Pancreas (tissue), 10 donors: ENCODE measurements around the gene BMP5. TPM values are rescaled to one million over a fixed set of nuclear protein-coding genes. Genes with fewer than 3 reads are reported as not detected.

Experiments used
- ATAC-seq, 4 donors: fragments of 200-7000 bp; cut with Tn5 transposase; one replicate each; pipeline versions ENCODE4 v1.8.0 to v1.9.1; 2020; ENCODE audit warnings: mild to moderate bottlenecking in 4 of 4, moderate library complexity in 4 of 4
- DNase-seq, 6 donors: peaks; one replicate each; pipeline ENCODE4 v3.0.0-alpha.2; 2020
- FAIRE-seq: peaks from 2 replicates; lab custom pipeline; 2012; peaks lifted over from hg19 to GRCh38; lab: Jason Lieb, UNC
- H3K27ac ChIP-seq, 4 donors: fragments of 200-600 bp; sonication (generic); 1 replicate in 3 of 4; 2 replicates in 1 of 4; pipeline versions ENCODE4 v1.5.0 to v1.8.0; 2020
- H3K27me3 ChIP-seq, 4 donors: fragments of 200-600 bp; one replicate each; pipeline ENCODE4 v1.8.0; 2021
- H3K36me3 ChIP-seq, 3 donors: fragments of 200-600 bp; sonication (generic) in 1 of 3; one replicate each; pipeline versions ENCODE4 v1.5.0 to v1.8.0; 2020 to 2021
- H3K4me1 ChIP-seq, 3 donors: fragments of 200-600 bp; one replicate each; pipeline ENCODE4 v1.8.0; 2021
- H3K4me3 ChIP-seq, 4 donors: fragments of 200-600 bp; sonication (generic) in 2 of 4; one replicate each; pipeline versions ENCODE4 v1.5.0 to v1.8.0; 2020 to 2021
- H3K9me3 ChIP-seq, 4 donors: fragments of 200-600 bp; one replicate each; pipeline ENCODE4 v1.8.0; 2021
- WGBS, 2 donors: extraction: QIAGEN DNeasy Blood & Tissue Kit; methylation state at CpG; one replicate each; pipeline ENCODE4 v1.1.7; 2013; 5-methylcytosine and 5-hydroxymethylcytosine counted together
- intact Hi-C, 3 donors: fragments of 100-400 bp; cut with DNase I; formaldehyde crosslinking; loops; one replicate each; pipeline versions ENCODE4 v1.11.1 to v1.14.2; 2022
- polyA plus RNA-seq, 2 donors: library from polyadenylated mRNA; stranded (reverse); fragments of 200-250 nt; gene quantifications; one replicate each; pipeline ENCODE4 v1.2.3, GENCODE V29; 2013
- total RNA-seq, 6 donors: library from RNA; stranded (reverse); fragmentation: NEBNext Ultra II Directional in 4 of 6; extraction: Animal tissue kit (Norgen Biotek cat#: 25700) in 4 of 6; gene quantifications; one replicate each; pipeline versions ENCODE4 v1.2.1 to v1.2.4, GENCODE V29; 2021 to 2023
- TF ChIP-seq, protein P1 (sequence below), 4 donors: fragments of 200-600 bp; sonication (generic) in 3 of 4; IDR thresholded peaks; one replicate each; pipeline versions ENCODE4 v1.5.0 to v1.8.0; 2021; ENCODE audit warnings: antibody characterized with exemption in 4 of 4
- donor health status: healthy with polysubstance abuse.
- donor health status: DM: no; HTN: no; CAD: no; lungs with moderate emphysema.
- donor health status: DM: no; HTN: no; CAD: no.
- donor health status: control.
- donor health status: control.
- donor health status: Bipolar disorder and iron deficiency.
- donor health status: DM: yes; HTN: yes; CAD: no.
- donor health status: DM: no; HTN: no; CAD: no.
- donor health status: DM: no; HTN: no; CAD: no.
- donor health status: DM: yes; HTN: yes; CAD: no.

Gene BMP5
- total and polyA plus RNA-seq, 8 donors = 0.32 to 6.2 (median 1.0) TPM

DNA sequence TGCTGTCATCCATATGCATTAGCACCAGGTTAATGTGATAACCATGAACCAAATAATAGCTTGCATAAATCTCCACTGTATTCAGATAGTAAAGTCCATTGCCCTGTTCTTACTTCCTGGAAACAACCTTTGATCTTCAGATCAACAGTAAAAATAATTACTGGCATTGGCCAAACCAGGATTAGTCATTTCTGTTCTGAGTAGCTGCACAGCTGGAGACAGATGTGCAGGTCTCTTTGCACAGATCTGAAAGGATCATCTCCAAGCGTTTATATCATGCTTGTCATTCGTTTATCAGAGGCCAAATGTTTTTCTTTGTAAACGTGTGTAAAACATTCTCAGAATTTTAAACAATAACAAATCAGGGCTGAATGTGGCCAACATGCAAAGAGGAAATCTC is 162.0 kb downstream of the BMP5 start:
- no peak overlapping the region for H3K27ac ChIP-seq
- 7 to 10% methylated on average over 3 of the region's 3 CpGs for WGBS, 2 donors
- no peaks in the 10 kb centered on the region for H3K27me3 ChIP-seq
- H3K9me3 ChIP-seq = no peaks in the 10 kb centered on the region
- TF ChIP-seq, protein P1, sequence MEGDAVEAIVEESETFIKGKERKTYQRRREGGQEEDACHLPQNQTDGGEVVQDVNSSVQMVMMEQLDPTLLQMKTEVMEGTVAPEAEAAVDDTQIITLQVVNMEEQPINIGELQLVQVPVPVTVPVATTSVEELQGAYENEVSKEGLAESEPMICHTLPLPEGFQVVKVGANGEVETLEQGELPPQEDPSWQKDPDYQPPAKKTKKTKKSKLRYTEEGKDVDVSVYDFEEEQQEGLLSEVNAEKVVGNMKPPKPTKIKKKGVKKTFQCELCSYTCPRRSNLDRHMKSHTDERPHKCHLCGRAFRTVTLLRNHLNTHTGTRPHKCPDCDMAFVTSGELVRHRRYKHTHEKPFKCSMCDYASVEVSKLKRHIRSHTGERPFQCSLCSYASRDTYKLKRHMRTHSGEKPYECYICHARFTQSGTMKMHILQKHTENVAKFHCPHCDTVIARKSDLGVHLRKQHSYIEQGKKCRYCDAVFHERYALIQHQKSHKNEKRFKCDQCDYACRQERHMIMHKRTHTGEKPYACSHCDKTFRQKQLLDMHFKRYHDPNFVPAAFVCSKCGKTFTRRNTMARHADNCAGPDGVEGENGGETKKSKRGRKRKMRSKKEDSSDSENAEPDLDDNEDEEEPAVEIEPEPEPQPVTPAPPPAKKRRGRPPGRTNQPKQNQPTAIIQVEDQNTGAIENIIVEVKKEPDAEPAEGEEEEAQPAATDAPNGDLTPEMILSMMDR (IDR thresholded peaks at IDR 0.05) = no peak
- no peaks in the 10 kb centered on the region for H3K36me3 ChIP-seq
- intact Hi-C loops = no loop called here
- peaks cover 0 to 4% (median 0%) of the 10 kb centered on the region in 3 donors for H3K4me1 ChIP-seq
- no peak overlapping the region for H3K4me3 ChIP-seq
- DNase-seq (no peak), FAIRE-seq (peak; percentile 70), ATAC-seq (peak in 3 of 4 donors; percentile 29 to 84 (median 63))

DNA sequence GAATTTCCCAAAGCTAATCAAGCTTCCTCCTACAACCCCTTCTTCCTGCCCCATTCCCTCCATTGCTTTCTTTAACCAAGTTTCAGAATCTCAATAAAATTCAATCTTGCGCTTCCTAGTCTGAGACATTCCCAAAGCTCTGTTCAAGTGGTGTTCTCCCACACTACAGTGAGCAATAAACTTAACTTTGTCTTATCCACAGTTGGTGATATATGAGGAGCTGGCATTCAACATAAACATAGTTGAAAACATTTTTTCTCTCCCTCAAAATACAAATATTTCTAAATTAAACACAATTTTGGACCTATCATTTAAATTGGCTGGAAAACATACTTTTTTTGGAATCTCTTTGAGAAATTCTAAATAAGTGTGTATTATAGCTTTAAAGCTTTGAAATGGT is 166.7 kb downstream of the BMP5 start:
- Histone ChIP-seq H3K9me3 (no peaks in the 10 kb centered on the region), H3K4me3 (no peak overlapping the region), H3K27me3 (no peaks in the 10 kb centered on the region), H3K36me3 (no peaks in the 10 kb centered on the region), H3K27ac (no peak overlapping the region), H3K4me1 (peaks cover 0 to 4% (median 0%) of the 10 kb centered on the region in 3 donors)
- no peak for ATAC-seq
- TF ChIP-seq, protein P1 (IDR thresholded peaks at IDR 0.05) = no peak
- intact Hi-C loops = no loop called here
- WGBS, 2 donors = 86 to 91% methylated on average over 1 of the region's 1 CpG
- DNase-seq = no peak
- no peak for FAIRE-seq

DNA sequence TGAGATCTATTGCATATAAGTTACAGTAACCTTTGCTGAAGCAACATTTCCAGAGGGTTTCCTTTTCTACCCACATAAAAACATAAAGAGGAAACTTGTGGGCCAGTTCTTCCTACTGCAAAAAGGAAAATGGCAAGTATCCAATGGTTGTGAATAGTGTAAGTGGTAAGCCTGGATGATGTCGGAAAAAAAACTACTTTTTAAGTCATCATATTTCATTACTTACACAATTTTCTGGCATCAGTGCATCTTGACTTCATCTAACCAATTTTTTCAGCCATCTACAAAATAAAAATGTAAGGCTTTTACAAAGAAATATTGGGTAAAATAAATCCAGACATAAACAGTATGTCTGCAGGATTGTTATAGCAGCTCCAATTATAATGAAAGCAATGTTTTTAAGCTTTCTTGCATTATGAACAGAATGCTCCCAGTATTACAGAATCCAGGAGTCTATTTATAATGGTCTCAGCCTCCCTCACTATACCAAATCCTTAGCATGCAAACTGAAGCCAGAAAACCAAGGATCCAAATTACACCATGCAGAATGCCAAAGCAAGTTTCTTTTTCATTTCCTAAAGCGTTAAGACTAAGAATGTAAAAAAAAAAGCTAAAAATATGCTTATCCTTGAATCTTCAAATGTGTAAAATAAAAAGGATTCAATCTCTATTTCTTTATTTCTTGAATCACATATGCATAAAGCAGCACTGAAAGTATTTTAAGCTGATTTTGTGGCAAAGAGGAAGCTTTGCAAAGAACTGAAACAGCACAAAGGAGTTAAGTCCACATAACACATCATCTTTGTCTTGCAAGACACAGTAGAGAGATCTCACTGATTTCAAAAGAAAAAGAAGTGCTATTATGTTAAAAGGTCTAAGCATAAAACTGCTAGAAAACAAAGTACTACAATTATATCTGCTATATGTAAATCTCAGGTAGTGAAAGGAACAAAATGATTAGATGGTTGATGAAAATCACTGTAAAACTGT is 169.6 kb downstream of the BMP5 start:
- Histone ChIP-seq H3K4me1 (no peaks in the 10 kb centered on the region), H3K4me3 (no peak overlapping the region), H3K27ac (no peak overlapping the region), H3K36me3 (no peaks in the 10 kb centered on the region), H3K27me3 (no peaks in the 10 kb centered on the region), H3K9me3 (no peaks in the 10 kb centered on the region)
- FAIRE-seq = no peak
- 65 to 78% methylated on average over 2 of the region's 2 CpGs for WGBS, 2 donors
- no peak for DNase-seq
- TF ChIP-seq, protein P1 (IDR thresholded peaks at IDR 0.05) = no peak
- intact Hi-C loops = no loop called here
- no peak for ATAC-seq

DNA sequence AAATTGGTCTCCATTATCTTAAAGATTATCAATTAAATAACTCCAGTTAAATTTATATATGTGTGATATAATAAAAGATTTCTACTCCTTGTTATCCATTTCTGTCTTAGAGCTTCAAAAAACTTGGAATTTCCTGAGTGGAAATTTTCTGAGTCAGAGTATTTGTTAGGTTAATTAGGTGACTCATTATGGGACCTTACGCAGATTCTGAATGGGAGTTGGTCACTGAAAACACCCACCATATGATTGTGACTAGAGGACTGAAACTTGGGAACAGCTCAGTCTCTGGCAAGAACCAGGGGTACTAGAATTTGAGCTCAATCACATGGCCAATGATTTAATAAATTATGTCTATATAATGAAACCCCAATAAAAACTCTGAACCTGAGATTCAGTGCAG is 171.0 kb downstream of the BMP5 start:
- H3K27me3 ChIP-seq = no peaks in the 10 kb centered on the region
- H3K9me3 ChIP-seq = no peaks in the 10 kb centered on the region
- H3K4me1 ChIP-seq = no peaks in the 10 kb centered on the region
- no peaks in the 10 kb centered on the region for H3K36me3 ChIP-seq
- TF ChIP-seq, protein P1 (IDR thresholded peaks at IDR 0.05) = no peak
- DNase-seq (no peak), ATAC-seq (no peak), FAIRE-seq (no peak)
- WGBS, 2 donors = 89 to 94% methylated on average over 1 of the region's 1 CpG
- H3K4me3 ChIP-seq = no peak overlapping the region
- intact Hi-C loops = no loop called here
- H3K27ac ChIP-seq = no peak overlapping the region
